G401.6 (cell line): Measurements from ENCODE around the gene TOB1.
A peak's percentile ranks its signal among the peaks of the same experiment; 100 is the strongest.

Experiments
- FAIRE-seq: peaks from 2 replicates; lab custom pipeline; 2012; peaks lifted over from hg19 to GRCh38; lab: Jason Lieb, UNC

The TOB1 gene

GRCh38 chr17:50844117-50844700 is 21.9 kb downstream of the TOB1 start:
- no peak for FAIRE-seq

- FAIRE-seq: no peak
Observed at GRCh38 chr17:50843150-50843905, 22.8 kb downstream of the TOB1 start.

GRCh38 chr17:50842506-50843149 is 23.5 kb downstream of the TOB1 start:
- no peak for FAIRE-seq

- FAIRE-seq: peak; percentile 86
Observed at GRCh38 chr17:50841949-50842354, 24.2 kb downstream of the TOB1 start.

GRCh38 chr17:50841277-50841948 is 24.7 kb downstream of the TOB1 start:
- FAIRE-seq: no peak

GRCh38 chr17:50840311-50840851 is 25.8 kb downstream of the TOB1 start:
- no peak for FAIRE-seq

- no peak for FAIRE-seq
Observed at GRCh38 chr17:50839591-50840310, 26.4 kb downstream of the TOB1 start.

- FAIRE-seq: no peak
Observed at GRCh38 chr17:50837980-50838954, 27.9 kb downstream of the TOB1 start.

- no peak for FAIRE-seq
Observed at GRCh38 chr17:50837286-50837979, 28.7 kb downstream of the TOB1 start.

- no peak for FAIRE-seq
Observed at GRCh38 chr17:50836826-50837225, 29.3 kb downstream of the TOB1 start.

- no peak for FAIRE-seq
Observed at GRCh38 chr17:50835301-50836234, 30.6 kb downstream of the TOB1 start, which contains the start of gene WFIKKN2. Gene WFIKKN2 (plus strand): TSS chr17:50835586. CDS start chr17:50835938, 352 bp downstream.

GRCh38 chr17:50834429-50835300 is 31.5 kb downstream of the TOB1 start:
- FAIRE-seq: no peak

- FAIRE-seq: no peak
Observed at GRCh38 chr17:50833510-50834428, 32.4 kb downstream of the TOB1 start.

- FAIRE-seq: no peak
Observed at GRCh38 chr17:50832864-50833381, 33.2 kb downstream of the TOB1 start.

GRCh38 chr17:50832267-50832863 is 33.8 kb downstream of the TOB1 start:
- no peak for FAIRE-seq

- no peak for FAIRE-seq
Observed at GRCh38 chr17:50831471-50831928, 34.7 kb downstream of the TOB1 start.
